SU-DHL-6 (cell line): Measurements from ENCODE around the gene LRP1.

Experiments
- CTCF ChIP-seq: fragments of 200-600 bp; sonication (generic); IDR thresholded peaks from one replicate; pipeline ENCODE4 v1.5.1; 2017; ENCODE audit warnings: antibody characterized with exemption, mild to moderate bottlenecking, low read length, moderate library complexity; ENCODE audit not compliant: insufficient read depth, poor library complexity, severe bottlenecking
- EZH2phosphoT487 ChIP-seq: fragments of 200-600 bp; sonication (generic), shearing (Covaris generic); conservative IDR thresholded peaks from 2 replicates; pipeline ENCODE4 v1.6.1; 2018; ENCODE audit warnings: mild to moderate bottlenecking, antibody characterized with exemption, low read length, moderate library complexity, mixed read lengths

- no peak for TF ChIP-seq CTCF
- no peak for TF ChIP-seq EZH2phosphoT487
Measured at GRCh38 chr12:57219993-57220754, 91.9 kb downstream of the LRP1 start.
